ENCODE results near the gene ZFHX3. TPM values are rescaled to one million over a fixed set of nuclear protein-coding genes. Genes with fewer than 3 reads are reported as not detected.
A peak's percentile ranks its signal among the peaks of the same experiment; 100 is the strongest.

The ZFHX3 gene
- total and polyA plus RNA-seq, 2 experiments from 2014 or later = 6.7 to 12.2 TPM

- DNase-seq (ENCODE audit: low read depth in 1 of 2, low spot score in 1 of 2) = peak in 1 of 2 donors; percentile 43
- no peaks in the 10 kb centered on the region for H3K9me3 ChIP-seq (ENCODE audit: low read depth)
- TF ChIP-seq CTCF (IDR thresholded peaks at IDR 0.05; ENCODE audit: low read depth, low read length) = no peak
- no peaks in the 10 kb centered on the region for H3K27me3 ChIP-seq
- no peaks in the 10 kb centered on the region for H3K36me3 ChIP-seq
- peaks cover 14% of the 10 kb centered on the region for H3K4me1 ChIP-seq (ENCODE audit: low read depth)
- peak overlapping the region; percentile 34 for H3K27ac ChIP-seq
- no peak overlapping the region for H3K4me3 ChIP-seq
Observed at GRCh38 chr16:72812672-72813071, 235.3 kb downstream of the ZFHX3 start.

GRCh38 chr16:72811876-72812275, 236.1 kb downstream of the ZFHX3 start:
- no peak for TF ChIP-seq CTCF (IDR thresholded peaks at IDR 0.05; ENCODE audit: low read depth, low read length)
- Histone ChIP-seq H3K36me3 (no peaks in the 10 kb centered on the region), H3K27ac (peak overlapping the region; percentile 34), H3K27me3 (no peaks in the 10 kb centered on the region), H3K4me3 (no peak overlapping the region), H3K4me1 (ENCODE audit: low read depth) (peaks cover 16% of the 10 kb centered on the region), H3K9me3 (ENCODE audit: low read depth) (no peaks in the 10 kb centered on the region)
- DNase-seq (ENCODE audit: low read depth in 1 of 2, low spot score in 1 of 2) = no peak

- Histone ChIP-seq H3K4me1 (ENCODE audit: low read depth) (peaks cover 16% of the 10 kb centered on the region), H3K27me3 (no peaks in the 10 kb centered on the region)
- DNase-seq (ENCODE audit: low read depth in 1 of 2, low spot score in 1 of 2) = peak in 1 of 2 donors; percentile 42
Observed at GRCh38 chr16:72811188-72811720, 236.7 kb downstream of the ZFHX3 start.

GRCh38 chr16:72810480-72810879, 237.4 kb downstream of the ZFHX3 start:
- H3K4me3 ChIP-seq = no peak overlapping the region
- H3K4me1 ChIP-seq (ENCODE audit: low read depth) = peaks cover 16% of the 10 kb centered on the region
- H3K9me3 ChIP-seq (ENCODE audit: low read depth) = no peaks in the 10 kb centered on the region
- no peaks in the 10 kb centered on the region for H3K27me3 ChIP-seq
- DNase-seq (ENCODE audit: low read depth in 1 of 2, low spot score in 1 of 2) = no peak
- H3K27ac ChIP-seq = no peak overlapping the region
- H3K36me3 ChIP-seq = no peaks in the 10 kb centered on the region
- no peak for TF ChIP-seq CTCF (IDR thresholded peaks at IDR 0.05; ENCODE audit: low read depth, low read length)

More at GRCh38 chr16:72811188-72811720, 236.7 kb downstream of the ZFHX3 start:
- no peak for TF ChIP-seq CTCF (IDR thresholded peaks at IDR 0.05; ENCODE audit: low read depth, low read length)
- Histone ChIP-seq H3K4me3 (no peak overlapping the region), H3K9me3 (ENCODE audit: low read depth) (no peaks in the 10 kb centered on the region), H3K36me3 (no peaks in the 10 kb centered on the region), H3K27ac (no peak overlapping the region)

GRCh38 chr16:72809446-72809845, 238.5 kb downstream of the ZFHX3 start:
- no peak for TF ChIP-seq CTCF (IDR thresholded peaks at IDR 0.05; ENCODE audit: low read depth, low read length)
- H3K4me3 ChIP-seq = no peak overlapping the region
- no peaks in the 10 kb centered on the region for H3K27me3 ChIP-seq
- no peak overlapping the region for H3K27ac ChIP-seq
- H3K36me3 ChIP-seq = no peaks in the 10 kb centered on the region
- no peaks in the 10 kb centered on the region for H3K9me3 ChIP-seq (ENCODE audit: low read depth)
- peaks cover 16% of the 10 kb centered on the region for H3K4me1 ChIP-seq (ENCODE audit: low read depth)
- no peak for DNase-seq (ENCODE audit: low read depth in 1 of 2, low spot score in 1 of 2)

Data from cardiac muscle cell (in vitro differentiated cells and primary cell).